Melanocyte of skin (primary cell): ENCODE results near the gene VCPKMT. TPM values are rescaled to one million over a fixed set of nuclear protein-coding genes. Genes with fewer than 3 reads are reported as not detected.

Experiments used
- small RNA-seq, 2 donors: library from RNA; depleted of rRNA; stranded (forward); fragments of <200 nt; gene quantifications; one replicate each; pipeline ENCODE3, GENCODE V24; 2012
- total RNA-seq, 2 donors: library from RNA; depleted of rRNA; stranded (reverse); fragments of >200 nt; gene quantifications; 2 replicates each; pipeline ENCODE4 v1.2.3, GENCODE V29; 2012

VCPKMT gene
- 1 to 10 TPM; 4.1 to 6.0 TPM for total RNA-seq

GRCh38 chr14:50116181-50116956 lies at the start of gene VCPKMT:
TSS of gene VCPKMT (minus strand) at chr14:50116572. CDS start at chr14:50116552, 20 bp downstream.

Small RNA genes lying within 50 kb of the gene (small RNA-seq; reads per million reads assigned to genes)
- 0 reads per million in 2 donors for gene RF00019

Other genes with a start within 250 kb of the VCPKMT start
- 10 to 100 TPM; 57.1 to 74.3 TPM for gene ARF6, start 223.5 kb downstream of the VCPKMT start, total RNA-seq
- gene SOS2, start 115.0 kb upstream of the VCPKMT start, total RNA-seq: 10 to 100 TPM; 31.0 to 39.2 TPM
- gene L2HGDH, start 195.7 kb upstream of the VCPKMT start, total RNA-seq: 1 to 10 TPM; 6.5 to 10.0 TPM
- 1 to 10 TPM; 5.5 to 9.7 TPM for gene DMAC2L, start 195.8 kb upstream of the VCPKMT start, total RNA-seq